Sigmoid colon (tissue), 4 donors: ENCODE results near the gene ZFR2.

Experiments
- EP300 ChIP-seq, 4 donors: sonication (generic); formaldehyde crosslinking; IDR thresholded peaks; one replicate each; pipeline ENCODE4 v1.6.1; 2017; ENCODE audit warnings: antibody characterized with exemption in 4 of 4
- POLR2A ChIP-seq, 2 donors: fragments of 450-650 bp; IDR thresholded peaks; one replicate each; pipeline ENCODE4 v1.6.1; 2016; ENCODE audit warnings: antibody characterized with exemption in 2 of 2, mild to moderate bottlenecking in 2 of 2, moderate library complexity in 2 of 2
- POLR2AphosphoS5 ChIP-seq, 4 donors: sonication (generic); formaldehyde crosslinking; IDR thresholded peaks; one replicate each; pipeline ENCODE4 v1.6.1; 2017; ENCODE audit warnings: antibody characterized with exemption in 4 of 4
- TF ChIP-seq, protein P1 (sequence below), 4 experiments: fragments of 450-650 bp in 3 of 4; fragments of 200-600 bp in 1 of 4; IDR thresholded peaks; one replicate each; pipeline ENCODE4 v1.5.1; 2016 to 2019; ENCODE audit warnings: antibody characterized with exemption in 4 of 4, mild to moderate bottlenecking in 3 of 4, moderate library complexity in 2 of 4

DNA sequence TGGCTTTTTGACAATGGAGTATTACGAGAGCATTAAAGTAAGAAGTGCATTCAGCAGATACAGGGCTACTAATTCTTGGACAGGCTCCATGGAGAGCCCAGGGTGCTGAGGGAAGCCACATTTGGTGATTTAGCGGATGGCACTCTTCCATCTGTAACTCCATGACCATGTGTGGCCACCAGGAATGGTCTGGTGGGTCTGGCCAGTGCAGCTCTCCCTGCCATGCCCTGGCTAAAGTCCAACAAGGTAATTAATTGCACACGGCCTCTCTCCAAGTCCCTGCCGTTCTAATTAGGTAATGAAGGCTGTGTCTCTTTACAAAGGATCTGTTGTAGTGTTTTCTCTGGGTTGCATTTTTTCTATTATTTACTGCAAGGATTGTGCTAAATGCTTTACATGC, 4.3 kb upstream of the ZFR2 start:
- TF ChIP-seq, protein P1, sequence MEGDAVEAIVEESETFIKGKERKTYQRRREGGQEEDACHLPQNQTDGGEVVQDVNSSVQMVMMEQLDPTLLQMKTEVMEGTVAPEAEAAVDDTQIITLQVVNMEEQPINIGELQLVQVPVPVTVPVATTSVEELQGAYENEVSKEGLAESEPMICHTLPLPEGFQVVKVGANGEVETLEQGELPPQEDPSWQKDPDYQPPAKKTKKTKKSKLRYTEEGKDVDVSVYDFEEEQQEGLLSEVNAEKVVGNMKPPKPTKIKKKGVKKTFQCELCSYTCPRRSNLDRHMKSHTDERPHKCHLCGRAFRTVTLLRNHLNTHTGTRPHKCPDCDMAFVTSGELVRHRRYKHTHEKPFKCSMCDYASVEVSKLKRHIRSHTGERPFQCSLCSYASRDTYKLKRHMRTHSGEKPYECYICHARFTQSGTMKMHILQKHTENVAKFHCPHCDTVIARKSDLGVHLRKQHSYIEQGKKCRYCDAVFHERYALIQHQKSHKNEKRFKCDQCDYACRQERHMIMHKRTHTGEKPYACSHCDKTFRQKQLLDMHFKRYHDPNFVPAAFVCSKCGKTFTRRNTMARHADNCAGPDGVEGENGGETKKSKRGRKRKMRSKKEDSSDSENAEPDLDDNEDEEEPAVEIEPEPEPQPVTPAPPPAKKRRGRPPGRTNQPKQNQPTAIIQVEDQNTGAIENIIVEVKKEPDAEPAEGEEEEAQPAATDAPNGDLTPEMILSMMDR (IDR thresholded peaks at IDR 0.05): no peak
- TF ChIP-seq POLR2AphosphoS5 (IDR thresholded peaks at IDR 0.05) (no peak), POLR2A (IDR thresholded peaks at IDR 0.05) (no peak), EP300 (IDR thresholded peaks at IDR 0.05) (no peak)
